ENCODE measurements around the gene CUL4A.

DNA sequence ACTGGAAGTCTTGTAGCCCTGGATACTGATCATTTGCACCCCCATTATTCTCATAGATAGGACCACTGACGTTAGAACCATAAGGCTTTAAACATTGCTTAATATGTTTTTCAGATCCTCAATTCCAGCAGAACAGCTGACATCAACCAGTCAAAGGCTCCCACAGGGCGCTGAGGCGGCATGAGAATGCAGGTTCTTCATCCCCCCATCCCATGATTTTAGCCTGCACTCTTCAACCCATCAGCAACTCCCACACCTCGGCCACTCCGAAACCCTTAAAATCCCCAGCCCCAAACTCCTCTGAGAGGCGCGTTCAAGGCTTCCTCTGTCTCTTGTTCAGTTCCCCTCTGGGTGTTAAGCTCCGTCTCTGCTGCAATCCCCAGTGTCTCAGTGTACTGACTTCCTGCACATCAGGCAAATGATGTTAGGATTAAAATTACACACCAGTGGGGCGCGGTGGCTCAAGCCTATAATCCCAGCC is 63.3 kb downstream of the CUL4A start:
- TF ChIP-seq, protein P1, sequence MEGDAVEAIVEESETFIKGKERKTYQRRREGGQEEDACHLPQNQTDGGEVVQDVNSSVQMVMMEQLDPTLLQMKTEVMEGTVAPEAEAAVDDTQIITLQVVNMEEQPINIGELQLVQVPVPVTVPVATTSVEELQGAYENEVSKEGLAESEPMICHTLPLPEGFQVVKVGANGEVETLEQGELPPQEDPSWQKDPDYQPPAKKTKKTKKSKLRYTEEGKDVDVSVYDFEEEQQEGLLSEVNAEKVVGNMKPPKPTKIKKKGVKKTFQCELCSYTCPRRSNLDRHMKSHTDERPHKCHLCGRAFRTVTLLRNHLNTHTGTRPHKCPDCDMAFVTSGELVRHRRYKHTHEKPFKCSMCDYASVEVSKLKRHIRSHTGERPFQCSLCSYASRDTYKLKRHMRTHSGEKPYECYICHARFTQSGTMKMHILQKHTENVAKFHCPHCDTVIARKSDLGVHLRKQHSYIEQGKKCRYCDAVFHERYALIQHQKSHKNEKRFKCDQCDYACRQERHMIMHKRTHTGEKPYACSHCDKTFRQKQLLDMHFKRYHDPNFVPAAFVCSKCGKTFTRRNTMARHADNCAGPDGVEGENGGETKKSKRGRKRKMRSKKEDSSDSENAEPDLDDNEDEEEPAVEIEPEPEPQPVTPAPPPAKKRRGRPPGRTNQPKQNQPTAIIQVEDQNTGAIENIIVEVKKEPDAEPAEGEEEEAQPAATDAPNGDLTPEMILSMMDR (IDR thresholded peaks at IDR 0.05) = no peak
- no peak for TF ChIP-seq POLR2AphosphoS5 (IDR thresholded peaks at IDR 0.05)
- TF ChIP-seq POLR2A (IDR thresholded peaks at IDR 0.05) = no peak

Measured in transverse colon (tissue), 4 donors.